Non-pigmented ciliary epithelial cell (primary cell): ENCODE results near the gene TGFBRAP1.
A peak's percentile ranks its signal among the peaks of the same experiment; 100 is the strongest.
"Not testable (repeated sequence)": the region's sequence is repeated elsewhere in the genome, so short reads cannot be mapped to it uniquely, and the experiment has no call there.

ENCODE experiments used
- DNase-seq: peaks from one replicate; pipeline ENCODE4 v3.0.0-alpha.2; 2010; ENCODE audit warnings: low read depth

The TGFBRAP1 gene

GRCh38 chr2:105274046-105274445 is 55.5 kb downstream of the TGFBRAP1 start:
- DNase-seq = no peak

GRCh38 chr2:105272176-105272575 is 57.4 kb downstream of the TGFBRAP1 start:
- DNase-seq = no peak

- DNase-seq = no peak
Observed at GRCh38 chr2:105271393-105272045, 58.0 kb downstream of the TGFBRAP1 start.

- DNase-seq = no peak
Observed at GRCh38 chr2:105269426-105269825, 60.1 kb downstream of the TGFBRAP1 start.

- DNase-seq = no peak
Observed at GRCh38 chr2:105262651-105263091, 66.9 kb downstream of the TGFBRAP1 start.

GRCh38 chr2:105261061-105261460 is 68.5 kb downstream of the TGFBRAP1 start:
- DNase-seq = peak; percentile 97

GRCh38 chr2:105258835-105259350 is 70.6 kb downstream of the TGFBRAP1 start:
- no peak for DNase-seq

- DNase-seq = no peak
Observed at GRCh38 chr2:105257981-105258380, 71.6 kb downstream of the TGFBRAP1 start.

GRCh38 chr2:105256431-105257047 is 73.0 kb downstream of the TGFBRAP1 start:
- no peak for DNase-seq

- no peak for DNase-seq
Observed at GRCh38 chr2:105255979-105256378, 73.6 kb downstream of the TGFBRAP1 start.

- DNase-seq = no peak
Observed at GRCh38 chr2:105254531-105255210, 74.9 kb downstream of the TGFBRAP1 start.

- DNase-seq = no peak
Observed at GRCh38 chr2:105252271-105252670, 77.3 kb downstream of the TGFBRAP1 start.

GRCh38 chr2:105251016-105251648 is 78.4 kb downstream of the TGFBRAP1 start:
- DNase-seq = not testable (repeated sequence)

GRCh38 chr2:105249891-105250290 is 79.6 kb downstream of the TGFBRAP1 start:
- DNase-seq = no peak

GRCh38 chr2:105249181-105249580 is 80.4 kb downstream of the TGFBRAP1 start:
- no peak for DNase-seq

- DNase-seq = no peak
Observed at GRCh38 chr2:105248316-105249070, 81.0 kb downstream of the TGFBRAP1 start.

GRCh38 chr2:105244451-105244850 is 85.1 kb downstream of the TGFBRAP1 start:
- no peak for DNase-seq

- DNase-seq = no peak
Observed at GRCh38 chr2:105243961-105244360, 85.6 kb downstream of the TGFBRAP1 start.

GRCh38 chr2:105242286-105242993 is 87.1 kb downstream of the TGFBRAP1 start:
- no peak for DNase-seq

- DNase-seq = no peak
Observed at GRCh38 chr2:105241443-105241842, 88.1 kb downstream of the TGFBRAP1 start, which contains the start of gene GPR45. GPR45 (plus strand) TSS chr2:105241743; CDS start chr2:105241859, 116 bp downstream.

GRCh38 chr2:105239924-105240323 is 89.6 kb downstream of the TGFBRAP1 start:
- peak; percentile 92 for DNase-seq
